HEK293T (cell line): ENCODE measurements around the gene HEPH.

Experiments used
- BHLHE40 ChIP-seq: fragments of 450-650 bp; IDR thresholded peaks from 2 replicates; pipeline ENCODE4 v1.6.1; 2016; ENCODE audit warnings: mild to moderate bottlenecking, moderate library complexity, borderline replicate concordance
- CTBP1 ChIP-seq: fragments of 450-650 bp; IDR thresholded peaks from 2 replicates; pipeline ENCODE4 v1.6.1; 2016; ENCODE audit warnings: borderline replicate concordance
- ELF4 ChIP-seq: fragments of 450-650 bp; IDR thresholded peaks from 2 replicates; pipeline ENCODE4 v1.6.1; 2017; ENCODE audit warnings: antibody characterized with exemption
- FOXA1 ChIP-seq: fragments of 450-650 bp; IDR thresholded peaks from 2 replicates; pipeline ENCODE4 v1.6.1; 2016; ENCODE audit warnings: mild to moderate bottlenecking
- FOXK2 ChIP-seq: fragments of 450-650 bp; IDR thresholded peaks from 2 replicates; pipeline ENCODE4 v1.6.1; 2016; ENCODE audit warnings: mild to moderate bottlenecking
- FOXM1 ChIP-seq: fragments of 450-650 bp; IDR thresholded peaks from 2 replicates; pipeline ENCODE4 v1.6.1; 2017; ENCODE audit warnings: mild to moderate bottlenecking, borderline replicate concordance
- HDGF ChIP-seq: fragments of 450-650 bp; IDR thresholded peaks from 2 replicates; pipeline ENCODE4 v1.6.1; 2017; ENCODE audit warnings: antibody characterized with exemption, borderline replicate concordance
- SP1 ChIP-seq: fragments of 450-650 bp; IDR thresholded peaks from 2 replicates; pipeline ENCODE4 v1.6.1; 2017
- TARDBP ChIP-seq: fragments of 450-650 bp; IDR thresholded peaks from 2 replicates; pipeline ENCODE4 v1.6.1; 2016
- ZNF384 ChIP-seq: fragments of 450-650 bp; IDR thresholded peaks from 2 replicates; pipeline ENCODE4 v1.6.1; 2016
- TF ChIP-seq, protein P1 (sequence below): fragments of 450-650 bp; IDR thresholded peaks from 2 replicates; pipeline ENCODE4 v1.6.1; 2016

DNA sequence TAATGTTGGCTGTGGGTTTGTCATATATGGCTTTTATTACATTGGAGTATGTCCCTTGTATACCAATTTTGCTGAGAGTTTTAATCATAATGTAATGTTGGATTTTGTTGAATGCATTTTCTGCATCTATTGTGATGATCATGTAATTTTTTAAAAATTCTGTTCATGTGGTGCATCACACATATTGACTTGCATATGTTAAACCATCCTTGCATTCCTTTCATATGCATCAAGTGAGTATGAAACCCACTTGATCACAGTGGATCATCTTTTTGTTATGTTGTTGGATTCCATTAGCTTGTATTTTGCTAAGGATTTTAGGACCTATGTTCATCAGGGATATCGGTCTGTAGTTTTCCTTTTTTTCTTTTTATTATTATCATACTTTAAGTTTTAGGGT is 12.1 kb downstream of the HEPH start:
- TF ChIP-seq, protein P1, sequence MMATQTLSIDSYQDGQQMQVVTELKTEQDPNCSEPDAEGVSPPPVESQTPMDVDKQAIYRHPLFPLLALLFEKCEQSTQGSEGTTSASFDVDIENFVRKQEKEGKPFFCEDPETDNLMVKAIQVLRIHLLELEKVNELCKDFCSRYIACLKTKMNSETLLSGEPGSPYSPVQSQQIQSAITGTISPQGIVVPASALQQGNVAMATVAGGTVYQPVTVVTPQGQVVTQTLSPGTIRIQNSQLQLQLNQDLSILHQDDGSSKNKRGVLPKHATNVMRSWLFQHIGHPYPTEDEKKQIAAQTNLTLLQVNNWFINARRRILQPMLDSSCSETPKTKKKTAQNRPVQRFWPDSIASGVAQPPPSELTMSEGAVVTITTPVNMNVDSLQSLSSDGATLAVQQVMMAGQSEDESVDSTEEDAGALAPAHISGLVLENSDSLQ: no peak
- TF ChIP-seq ELF4 (no peak), SP1 (no peak), ZNF384 (no peak), HDGF (no peak), FOXK2 (no peak), TARDBP (no peak), BHLHE40 (no peak), FOXM1 (no peak), CTBP1 (no peak), FOXA1 (no peak)
